Hematopoietic multipotent progenitor cell treated with erythropoietin and hydrocortisone succinate and interleukin-3 and kit ligand, for 8 days (in vitro differentiated cells): ENCODE measurements around the gene MLPH.

Experiments used
- DNase-seq: peaks from one replicate; pipeline ENCODE4 v3.0.0-alpha.2; 2015

The MLPH gene

GRCh38 chr2:237547841-237548416, 60.9 kb downstream of the MLPH start:
- no peak for DNase-seq

DNA sequence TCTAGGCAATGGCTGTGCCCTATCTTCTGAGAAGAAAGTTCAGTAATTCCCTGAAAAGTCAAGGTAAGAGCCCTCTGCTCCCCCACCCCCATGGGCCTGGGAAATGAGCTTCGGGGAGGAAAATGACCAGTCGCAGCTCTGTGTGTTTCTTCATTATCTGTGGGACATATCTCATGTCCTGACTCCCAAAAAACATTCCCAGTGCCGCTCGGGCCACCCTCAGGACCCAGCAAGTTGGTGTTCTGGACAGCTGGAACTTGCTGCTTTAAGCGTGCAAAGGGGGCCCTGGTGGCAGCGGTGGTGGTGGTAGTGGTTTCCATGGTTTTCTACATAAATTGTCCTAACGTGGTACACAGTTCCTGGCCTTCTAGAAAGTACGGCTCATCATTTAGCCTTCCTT, 62.2 kb downstream of the MLPH start:
- DNase-seq, result no peak

GRCh38 chr2:237549643-237550415, 62.8 kb downstream of the MLPH start:
- no peak for DNase-seq

DNA sequence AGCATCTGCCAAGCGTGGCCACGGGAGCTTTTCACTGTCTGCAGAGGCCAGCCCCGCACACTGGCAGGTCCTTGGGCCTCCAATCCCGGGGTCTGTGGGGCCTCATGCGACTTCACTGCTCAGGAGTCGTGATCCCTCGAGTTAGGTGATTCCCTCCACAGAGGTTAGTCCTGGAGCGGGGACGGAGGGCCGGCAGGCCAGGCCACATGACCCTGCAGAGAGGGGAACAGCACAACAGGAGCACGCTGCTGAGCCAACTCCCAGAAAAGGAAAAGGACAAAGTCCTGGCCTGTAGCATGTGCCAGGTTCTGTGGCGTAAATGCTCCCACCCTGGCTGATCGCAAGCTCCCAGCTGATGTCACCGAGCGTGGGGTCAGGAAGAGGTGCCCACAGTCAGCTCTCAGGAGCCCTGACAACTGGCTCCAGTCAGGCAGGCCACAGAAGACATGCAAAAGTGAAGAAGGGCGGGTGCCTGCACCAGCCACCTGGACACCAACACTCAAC, 64.1 kb downstream of the MLPH start:
- no peak for DNase-seq

- no peak for DNase-seq
Observed at GRCh38 chr2:237552908-237553307, 65.9 kb downstream of the MLPH start.

DNA sequence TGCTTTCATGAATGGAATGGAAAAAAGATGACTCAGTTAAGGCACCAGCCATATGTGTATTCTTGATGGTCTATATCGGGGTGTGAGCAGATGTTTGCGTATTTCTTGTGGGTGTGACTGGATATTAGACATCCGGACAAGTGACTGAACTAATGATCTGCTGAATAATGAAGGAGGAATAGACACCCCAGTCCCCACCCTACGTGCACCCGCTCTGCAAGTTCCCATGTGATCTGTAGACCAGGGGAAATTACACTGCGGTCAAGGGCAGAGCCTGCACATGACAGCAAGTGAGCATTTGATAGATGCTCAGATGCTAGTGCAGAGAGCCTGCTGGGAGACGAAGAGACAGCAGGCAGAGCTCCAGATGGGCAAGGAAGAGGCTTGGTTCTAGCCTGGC, 66.9 kb downstream of the MLPH start:
- no peak for DNase-seq

DNA sequence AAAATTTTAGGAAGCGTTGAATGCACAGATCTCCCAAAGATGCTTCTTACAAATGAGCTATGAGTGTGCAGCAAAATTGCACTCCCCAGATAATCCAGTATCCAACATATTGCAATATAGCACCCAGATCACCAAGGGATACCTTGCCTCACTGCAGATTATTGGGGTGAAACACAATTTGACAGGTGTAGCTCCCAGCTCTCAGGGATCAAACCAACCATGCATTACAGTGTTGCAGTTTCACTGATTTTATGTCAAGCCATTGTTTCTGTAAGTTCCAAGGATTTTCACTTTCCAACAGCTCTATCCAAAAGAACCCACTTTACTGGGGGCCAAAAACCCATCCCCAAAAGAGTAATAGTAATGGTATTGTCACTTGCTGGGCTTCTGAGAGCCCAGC, 68.5 kb downstream of the MLPH start:
- no peak for DNase-seq

DNA sequence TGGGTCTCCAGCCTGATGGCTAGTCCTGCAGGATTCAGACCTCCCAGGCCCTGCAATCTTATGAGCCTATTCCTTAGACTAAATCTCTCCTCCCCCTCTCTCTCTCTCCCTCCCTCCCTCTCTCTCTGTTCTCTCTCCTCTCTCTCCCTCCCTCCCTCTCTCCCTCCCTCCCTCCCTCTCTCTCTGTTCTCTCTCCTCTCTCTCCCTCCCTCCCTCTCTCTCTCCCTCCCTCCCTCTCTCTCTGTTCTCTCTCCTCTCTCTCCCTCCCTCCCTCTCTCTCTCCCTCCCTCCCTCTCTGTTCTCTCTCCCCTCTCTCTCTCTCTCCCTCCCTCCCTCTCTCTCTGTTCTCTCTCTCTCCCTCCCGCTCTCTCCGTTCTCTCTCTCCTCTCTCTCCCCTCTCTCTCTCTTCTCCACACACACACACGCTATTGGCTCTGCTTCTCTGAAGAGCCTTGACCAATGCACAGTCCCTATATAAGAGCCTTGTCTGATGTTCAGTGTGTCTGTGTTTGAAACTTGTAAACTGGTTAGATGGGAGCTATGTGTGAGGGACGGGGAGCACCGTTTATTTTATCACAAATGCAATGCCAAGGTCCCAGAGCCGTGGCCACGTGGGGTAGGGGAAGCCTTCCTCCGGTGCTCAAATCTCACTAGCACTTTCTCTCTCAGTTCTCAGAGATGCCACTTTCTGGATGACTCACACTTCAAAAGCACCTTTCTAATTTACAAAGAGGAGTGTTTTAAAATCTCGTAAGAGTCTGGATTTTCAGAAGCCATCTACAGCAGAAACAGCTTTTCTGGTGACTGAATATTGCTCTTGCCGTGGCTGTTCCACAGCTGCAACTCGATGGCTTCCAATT, 70.0 kb downstream of the MLPH start:
- DNase-seq, result no peak

DNA sequence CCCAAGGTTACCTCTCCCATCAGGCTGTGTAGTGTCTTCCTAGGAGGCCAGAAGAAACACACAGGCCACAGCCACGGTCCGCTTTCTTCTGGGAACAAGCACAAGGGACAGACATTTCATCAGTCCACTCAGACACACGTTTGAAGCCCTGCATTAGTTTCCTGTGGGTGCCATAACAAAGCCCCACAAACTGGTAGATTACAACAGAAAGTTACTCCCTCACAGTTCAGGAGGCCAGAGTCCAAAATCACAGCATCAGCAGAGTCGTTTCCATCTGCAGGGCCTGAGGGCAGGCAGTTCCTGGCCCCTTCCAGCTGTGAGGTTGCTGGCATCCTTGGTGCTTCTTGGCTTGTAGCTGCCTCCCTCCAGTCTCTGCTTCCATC, 70.6 kb downstream of the MLPH start:
- no peak for DNase-seq

GRCh38 chr2:237558961-237559641, 72.0 kb downstream of the MLPH start:
- peak; percentile 38 for DNase-seq

- DNase-seq, result no peak
Observed at GRCh38 chr2:237561221-237561620, 74.2 kb downstream of the MLPH start.

DNA sequence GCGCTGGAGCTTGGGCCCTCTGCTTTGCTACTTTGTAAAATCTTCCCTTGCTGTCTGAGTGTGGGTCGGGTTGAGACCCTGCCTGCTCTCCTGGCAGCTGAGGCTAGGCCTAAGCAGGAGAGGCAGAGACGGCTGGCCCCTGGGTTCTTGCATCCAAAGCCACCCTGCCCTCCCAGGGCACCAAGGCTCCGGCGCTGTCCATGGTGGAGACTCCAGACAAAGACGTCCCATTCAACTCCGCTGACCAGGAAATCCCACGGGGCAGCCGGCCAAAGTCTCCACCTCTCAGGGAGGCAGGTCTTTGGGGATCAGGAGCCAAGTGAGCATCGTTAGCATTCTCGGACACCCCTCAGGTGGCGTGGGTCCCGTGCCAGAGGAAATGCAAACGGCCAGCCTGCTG, 76.8 kb downstream of the MLPH start:
- DNase-seq, result no peak

- no peak for DNase-seq
Observed at GRCh38 chr2:237564526-237565131, 77.6 kb downstream of the MLPH start.

GRCh38 chr2:237565974-237566373, 78.9 kb downstream of the MLPH start:
- DNase-seq, result no peak

GRCh38 chr2:237566401-237567235, 79.6 kb downstream of the MLPH start, which contains the start of gene PRLH:
Gene PRLH, plus strand, starts transcription at chr2:237566574. Its CDS starts 0 bp downstream, at chr2:237566574.
- DNase-seq, result no peak

- DNase-seq, result no peak
Observed at GRCh38 chr2:237567276-237568029, 80.4 kb downstream of the MLPH start.

DNA sequence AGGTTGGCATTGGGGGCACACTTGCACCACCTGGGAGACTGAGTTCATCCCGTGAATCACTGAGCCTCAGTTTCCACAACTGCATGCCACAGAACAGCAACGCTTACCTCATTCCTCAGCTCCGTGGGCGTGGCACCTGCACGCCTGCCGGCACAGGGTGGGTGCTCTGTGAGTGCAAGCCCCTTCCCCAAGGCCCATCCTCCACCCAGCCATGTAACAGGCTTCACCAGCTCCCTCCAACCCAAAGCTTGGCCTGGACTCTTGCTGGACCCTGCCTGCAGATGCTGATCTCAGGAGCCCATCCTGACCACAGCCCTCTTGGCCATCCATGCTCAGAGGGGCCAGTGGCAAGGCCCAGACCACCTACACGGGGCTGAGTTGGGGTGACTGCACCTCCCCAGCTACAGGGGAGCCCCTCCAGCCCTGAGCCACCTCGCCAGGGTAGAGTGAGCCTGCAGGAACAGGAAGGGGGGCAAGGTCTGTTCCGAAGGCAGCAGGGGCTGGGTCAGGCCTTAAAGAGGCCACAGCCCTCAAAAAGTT, 81.1 kb downstream of the MLPH start:
- DNase-seq, result no peak

- no peak for DNase-seq
Observed at GRCh38 chr2:237569041-237569440, 82.0 kb downstream of the MLPH start.

DNA sequence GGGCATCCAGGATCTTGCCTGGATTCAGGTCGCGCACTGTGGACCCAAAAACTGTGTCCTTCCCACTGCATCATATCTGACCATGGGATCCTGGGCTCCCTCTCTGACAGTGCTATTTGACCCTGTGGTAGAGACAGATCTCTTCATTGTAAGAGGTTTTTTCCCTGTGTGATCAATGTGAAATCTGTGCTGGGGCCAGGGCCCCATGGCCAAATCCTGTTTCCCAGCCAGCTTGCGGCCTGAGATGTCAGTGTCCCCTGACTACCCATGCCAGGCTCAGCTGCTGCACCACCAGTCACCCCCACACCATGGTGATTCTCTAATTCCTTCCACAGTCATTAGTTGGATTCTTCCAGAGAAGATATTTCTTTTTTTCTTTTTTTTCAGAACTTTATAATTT, 82.8 kb downstream of the MLPH start:
- DNase-seq, result no peak

GRCh38 chr2:237570776-237571335, 83.8 kb downstream of the MLPH start:
- DNase-seq, result no peak
